ENCODE results near the gene HDAC1.

GRCh38 chr1:32346532-32347157, 54.8 kb downstream of the HDAC1 start:
- TF ChIP-seq, protein P1, sequence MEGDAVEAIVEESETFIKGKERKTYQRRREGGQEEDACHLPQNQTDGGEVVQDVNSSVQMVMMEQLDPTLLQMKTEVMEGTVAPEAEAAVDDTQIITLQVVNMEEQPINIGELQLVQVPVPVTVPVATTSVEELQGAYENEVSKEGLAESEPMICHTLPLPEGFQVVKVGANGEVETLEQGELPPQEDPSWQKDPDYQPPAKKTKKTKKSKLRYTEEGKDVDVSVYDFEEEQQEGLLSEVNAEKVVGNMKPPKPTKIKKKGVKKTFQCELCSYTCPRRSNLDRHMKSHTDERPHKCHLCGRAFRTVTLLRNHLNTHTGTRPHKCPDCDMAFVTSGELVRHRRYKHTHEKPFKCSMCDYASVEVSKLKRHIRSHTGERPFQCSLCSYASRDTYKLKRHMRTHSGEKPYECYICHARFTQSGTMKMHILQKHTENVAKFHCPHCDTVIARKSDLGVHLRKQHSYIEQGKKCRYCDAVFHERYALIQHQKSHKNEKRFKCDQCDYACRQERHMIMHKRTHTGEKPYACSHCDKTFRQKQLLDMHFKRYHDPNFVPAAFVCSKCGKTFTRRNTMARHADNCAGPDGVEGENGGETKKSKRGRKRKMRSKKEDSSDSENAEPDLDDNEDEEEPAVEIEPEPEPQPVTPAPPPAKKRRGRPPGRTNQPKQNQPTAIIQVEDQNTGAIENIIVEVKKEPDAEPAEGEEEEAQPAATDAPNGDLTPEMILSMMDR (IDR thresholded peaks at IDR 0.05): no peak
- TF ChIP-seq SIN3A (IDR thresholded peaks at IDR 0.05; ENCODE audit: borderline replicate concordance, low read depth, low read length): no peak
